Spleen (tissue), 11 donors: ENCODE measurements around the gene GFAP. TPM values are rescaled to one million over a fixed set of nuclear protein-coding genes. Genes with fewer than 3 reads are reported as not detected.

Source experiments
- DNase-seq: peaks from one replicate; pipeline ENCODE4 v3.0.0-alpha.2; 2020
- H3K27ac ChIP-seq, 8 donors: fragments of 200-600 bp; sonication (generic) in 7 of 8; 1 replicate in 4 of 8; 2 replicates in 4 of 8; pipeline versions ENCODE4 v1.5.0 to v1.8.0; 2016 to 2021; ENCODE audit warnings: inconsistent platforms in 4 of 8, mild to moderate bottlenecking in 4 of 8, moderate library complexity in 1 of 8
- H3K27me3 ChIP-seq, 7 donors: fragments of 200-600 bp; sonication (generic) in 6 of 7; replicated peaks in 1 of 7; 1 replicate in 4 of 7; 2 replicates in 3 of 7; pipeline versions ENCODE4 v1.5.0 to v1.8.0; 2016 to 2021; ENCODE audit warnings: inconsistent platforms in 3 of 7, mild to moderate bottlenecking in 1 of 7
- H3K36me3 ChIP-seq, 6 donors: fragments of 200-600 bp; sonication (generic) in 5 of 6; 1 replicate in 4 of 6; 2 replicates in 2 of 6; pipeline versions ENCODE4 v1.5.0 to v1.8.0; 2016 to 2021; ENCODE audit warnings: inconsistent platforms in 2 of 6
- H3K4me1 ChIP-seq, 6 donors: fragments of 200-600 bp; sonication (generic) in 5 of 6; 1 replicate in 3 of 6; 2 replicates in 3 of 6; pipeline versions ENCODE4 v1.5.0 to v1.8.0; 2016 to 2021; ENCODE audit warnings: inconsistent platforms in 3 of 6
- H3K4me3 ChIP-seq, 8 donors: fragments of 200-600 bp; sonication (generic) in 7 of 8; 1 replicate in 4 of 8; 2 replicates in 4 of 8; pipeline versions ENCODE4 v1.5.0 to v1.8.0; 2016 to 2021; ENCODE audit warnings: inconsistent platforms in 4 of 8, mild to moderate bottlenecking in 4 of 8, moderate library complexity in 2 of 8
- H3K9me3 ChIP-seq, 8 donors: fragments of 200-600 bp; sonication (generic) in 7 of 8; 1 replicate in 4 of 8; 2 replicates in 4 of 8; pipeline versions ENCODE4 v1.5.0 to v1.8.0; 2016 to 2021; ENCODE audit warnings: inconsistent platforms in 4 of 8
- CTCF ChIP-seq, 11 experiments: fragments of 200-600 bp in 7 of 11; fragments of 450-650 bp in 4 of 11; sonication (generic) in 4 of 11; IDR thresholded peaks in 8 of 11; conservative IDR thresholded peaks in 3 of 11; 1 replicate in 7 of 11; 2 replicates in 4 of 11; pipeline versions ENCODE4 v1.4.0 to v1.8.0; 2016 to 2021; ENCODE audit warnings: antibody characterized with exemption in 11 of 11, inconsistent platforms in 4 of 11, mild to moderate bottlenecking in 1 of 11
- POLR2A ChIP-seq, 3 donors: fragments of 450-650 bp; IDR thresholded peaks; one replicate each; pipeline ENCODE4 v1.5.1; 2017; ENCODE audit warnings: antibody characterized with exemption in 3 of 3, mild to moderate bottlenecking in 1 of 3
- POLR2AphosphoS5 ChIP-seq, 3 donors: sonication (generic); formaldehyde crosslinking; IDR thresholded peaks; one replicate each; pipeline ENCODE4 v1.5.1; 2017; ENCODE audit warnings: antibody characterized with exemption in 3 of 3
- WGBS, 5 donors: extraction: QIAGEN DNeasy Blood & Tissue Kit in 3 of 5; methylation state at CpG; one replicate each; pipeline versions ENCODE4 v1.1.5 to v1.1.7; 2013 to 2018; 5-methylcytosine and 5-hydroxymethylcytosine counted together
- intact Hi-C: fragments of 100-400 bp; cut with DNase I; formaldehyde crosslinking; loops from one replicate; pipeline ENCODE4 v1.15.0; 2023; ENCODE audit warnings: low total_unique reads
- polyA plus RNA-seq, 3 donors: library from polyadenylated mRNA; stranded (reverse); fragments of 200-250 nt; gene quantifications; one replicate each; pipeline ENCODE4 v1.2.1, GENCODE V29; 2013
- total RNA-seq, 7 donors: library from RNA; depleted of rRNA in 3 of 7; stranded (reverse); fragments of >200 nt in 3 of 7; fragmentation: NEBNext Ultra II Directional in 4 of 7; extraction: Animal tissue kit (Norgen Biotek cat#: 25700) in 4 of 7; gene quantifications; one replicate each; pipeline versions ENCODE4 v1.1.0 to v1.2.1, GENCODE V29; 2016 to 2021
- donor health status: healthy with polysubstance abuse.
- donor health status: DM: no; HTN: no; CAD: no; lungs with moderate emphysema.
- donor health status: DM: no; HTN: no; CAD: no.
- donor health status: Bipolar disorder and iron deficiency.
- donor health status: healthy.
- donor health status: DM: no; HTN: no; CAD: no.
- donor health status: DM: yes; HTN: yes; CAD: no.

GFAP gene
- total and polyA plus RNA-seq, 10 donors = 0.32 to 1.7 (median 0.54) TPM; not detected in 5

- peaks cover 0 to 74% (median 0%) of the 10 kb centered on the region in 6 donors for H3K36me3 ChIP-seq
- H3K9me3 ChIP-seq = no peaks in the 10 kb centered on the region
- whole genome bisulfite sequencing, 5 donors = 90 to 98% (median 96%) methylated on average over 3 of the region's 3 CpGs
- intact Hi-C loops = no loop called here
- TF ChIP-seq POLR2AphosphoS5 (IDR thresholded peaks at IDR 0.05) (no peak), CTCF (IDR thresholded peaks at IDR 0.05 in 8 of 11, conservative IDR thresholded peaks at IDR 0.05 in 3 of 11) (no peak), POLR2A (IDR thresholded peaks at IDR 0.05) (no peak)
- no peak overlapping the region for H3K27ac ChIP-seq
- H3K4me1 ChIP-seq = no peaks in the 10 kb centered on the region
- H3K4me3 ChIP-seq = no peak overlapping the region
- peaks cover 0 to 7% (median 0%) of the 10 kb centered on the region in 7 donors for H3K27me3 ChIP-seq
- DNase-seq = peak; percentile 23
Measured at GRCh38 chr17:44927696-44928095, 12.4 kb upstream of the GFAP start.

- 81 to 92% (median 87%) methylated on average over 14 to 15 of the region's 15 CpGs for WGBS, 5 donors
- peak; percentile 49 for DNase-seq
- Histone ChIP-seq H3K27me3 (peaks cover 0 to 14% (median 0%) of the 10 kb centered on the region in 7 donors), H3K36me3 (peaks cover 0 to 67% (median 0%) of the 10 kb centered on the region in 6 donors), H3K9me3 (no peaks in the 10 kb centered on the region), H3K4me3 (no peak overlapping the region), H3K4me1 (no peaks in the 10 kb centered on the region), H3K27ac (no peak overlapping the region)
- TF ChIP-seq POLR2AphosphoS5 (IDR thresholded peaks at IDR 0.05) (no peak), POLR2A (IDR thresholded peaks at IDR 0.05) (no peak), CTCF (IDR thresholded peaks at IDR 0.05 in 8 of 11, conservative IDR thresholded peaks at IDR 0.05 in 3 of 11) (no peak)
- intact Hi-C loops = no loop called here
Measured at GRCh38 chr17:44926821-44927525, 11.7 kb upstream of the GFAP start.

GRCh38 chr17:44925731-44926697 lies 10.7 kb upstream of the GFAP start:
- intact Hi-C loops = no loop called here
- no peak for TF ChIP-seq POLR2AphosphoS5 (IDR thresholded peaks at IDR 0.05)
- peaks cover 0 to 57% (median 0%) of the 10 kb centered on the region in 6 donors for H3K36me3 ChIP-seq
- peaks cover 0 to under 1% (median 0%) of the 10 kb centered on the region in 6 donors for H3K4me1 ChIP-seq
- H3K9me3 ChIP-seq = no peaks in the 10 kb centered on the region
- peaks cover 0 to 23% (median 0%) of the 10 kb centered on the region in 7 donors for H3K27me3 ChIP-seq
- no peak overlapping the region for H3K27ac ChIP-seq
- 93 to 97% (median 96%) methylated on average over 17 to 18 of the region's 18 CpGs for WGBS, 5 donors
- no peak overlapping the region for H3K4me3 ChIP-seq
- DNase-seq = peak; percentile 41

- TF ChIP-seq POLR2A (IDR thresholded peaks at IDR 0.05) = no peak
- TF ChIP-seq CTCF (IDR thresholded peaks at IDR 0.05 in 8 of 11, conservative IDR thresholded peaks at IDR 0.05 in 3 of 11) = no peak
- TF ChIP-seq POLR2AphosphoS5 (IDR thresholded peaks at IDR 0.05) = no peak
- H3K27me3 ChIP-seq = peaks cover 0 to 32% (median 0%) of the 10 kb centered on the region in 7 donors
- H3K9me3 ChIP-seq = no peaks in the 10 kb centered on the region
- peaks cover 0 to 39% (median 0%) of the 10 kb centered on the region in 6 donors for H3K36me3 ChIP-seq
- intact Hi-C loops = loop anchor here (5.0 kb wide), 1 partner anchor 98 kb away; no protein-coding TSS in a partner anchor
- peak; percentile 30 for DNase-seq
- H3K4me1 ChIP-seq = peaks cover 0 to 12% (median 6%) of the 10 kb centered on the region in 6 donors
- H3K4me3 ChIP-seq = no peak overlapping the region
- WGBS, 5 donors = 81 to 89% (median 87%) methylated on average over 9 of the region's 9 CpGs
- H3K27ac ChIP-seq = no peak overlapping the region
Measured at GRCh38 chr17:44924107-44924544, 8.8 kb upstream of the GFAP start.
